IMR-90 (cell line): ENCODE measurements around the gene EHBP1L1. TPM values are rescaled to one million over a fixed set of nuclear protein-coding genes. Genes with fewer than 3 reads are reported as not detected.

Experiments
- ATAC-seq: fragments of 200-7000 bp; cut with Tn5 transposase; 2 replicates; pipeline ENCODE4 v1.9.1; 2020; ENCODE audit warnings: low read depth, mild to moderate bottlenecking, moderate library complexity
- BruUV-seq: library from RNA; stranded (reverse); fragments of 400-500 nt; replicated peaks from 2 replicates; lab custom pipeline; 2021; lab: Mats Ljungman, UMichigan
- CTCF ChIA-PET: fragments of 300-600 bp; formaldehyde crosslinking; extraction: SDS; loops from one replicate; lab custom pipeline; 2021; ENCODE audit warnings: antibody characterized with exemption; lab: Yijun Ruan, JAX
- POLR2A ChIA-PET: fragments of 300-600 bp; sonication (Branson Sonifier 250); formaldehyde crosslinking; loops from one replicate; lab custom pipeline; 2022; ENCODE audit warnings: antibody characterized with exemption; ENCODE audit not compliant: unreplicated experiment; lab: Charles Lee
- DNase-seq: peaks from one replicate; pipeline ENCODE4 v3.0.0; 2013
- H2AFZ ChIP-seq: replicated peaks from 2 replicates; pipeline ENCODE3; 2013; ENCODE audit warnings: low read length, mild to moderate bottlenecking; ENCODE audit not compliant: poor library complexity
- H2AK5ac ChIP-seq: 2 replicates; pipeline ENCODE4 v1.6.1; 2013; ENCODE audit warnings: low read depth, low read length, inconsistent platforms
- H2AK9ac ChIP-seq: replicated peaks from 2 replicates; pipeline ENCODE3; 2013; ENCODE audit warnings: mild to moderate bottlenecking, low read depth, low read length, moderate library complexity; ENCODE audit not compliant: poor library complexity
- H2BK120ac ChIP-seq: 2 replicates; pipeline ENCODE4 v1.6.1; 2013; ENCODE audit warnings: low read depth, low read length, inconsistent platforms
- H2BK15ac ChIP-seq: 3 replicates; pipeline ENCODE4 v1.6.1; 2013; ENCODE audit warnings: low read depth, low read length, inconsistent platforms
- H2BK20ac ChIP-seq: 2 replicates; pipeline ENCODE4 v1.6.1; 2013; ENCODE audit warnings: low read depth, mild to moderate bottlenecking, inconsistent platforms, low read length, moderate library complexity
- H2BK5ac ChIP-seq: 2 replicates; pipeline ENCODE4 v1.6.1; 2013; ENCODE audit warnings: mild to moderate bottlenecking, low read depth, low read length, inconsistent platforms; ENCODE audit not compliant: poor library complexity, severe bottlenecking
- H3K14ac ChIP-seq: replicated peaks from 2 replicates; pipeline ENCODE4 v1.6.1; 2013; ENCODE audit warnings: low read depth, low read length, inconsistent platforms
- H3K18ac ChIP-seq: 2 replicates; pipeline ENCODE4 v1.6.1; 2013; ENCODE audit warnings: low read depth, low read length, control low read depth
- H3K23ac ChIP-seq: 2 replicates; pipeline ENCODE4 v1.6.1; 2013; ENCODE audit warnings: low read depth, low read length, inconsistent platforms
- H3K27ac ChIP-seq: 2 replicates; pipeline ENCODE4 v1.5.1; 2013; ENCODE audit warnings: mild to moderate bottlenecking, control low read depth, low read length; ENCODE audit not compliant: insufficient read depth
- H3K27me3 ChIP-seq: 2 replicates; pipeline ENCODE4 v1.6.1; 2013; ENCODE audit warnings: low read length; ENCODE audit not compliant: control insufficient read depth, insufficient read depth
- H3K36me3 ChIP-seq: 2 replicates; pipeline ENCODE4 v1.6.1; 2013; ENCODE audit warnings: low read length, mixed read lengths; ENCODE audit not compliant: control insufficient read depth, insufficient read depth
- H3K4ac ChIP-seq: 2 replicates; pipeline ENCODE4 v1.6.1; 2013; ENCODE audit warnings: low read depth, low read length, inconsistent platforms
- H3K4me1 ChIP-seq: 2 replicates; pipeline ENCODE4 v1.6.1; 2013; ENCODE audit warnings: low read length, mixed read lengths; ENCODE audit not compliant: control insufficient read depth, insufficient read depth
- H3K4me2 ChIP-seq: 2 replicates; pipeline ENCODE4 v1.6.1; 2013; ENCODE audit warnings: low read depth, mild to moderate bottlenecking, control low read depth, low read length, moderate library complexity
- H3K4me3 ChIP-seq: 2 replicates; pipeline ENCODE4 v1.5.1; 2013; ENCODE audit warnings: low read depth, mild to moderate bottlenecking, control low read depth, low read length, moderate library complexity; ENCODE audit not compliant: insufficient read depth
- H3K56ac ChIP-seq: 2 replicates; pipeline ENCODE4 v1.6.1; 2013; ENCODE audit warnings: low read length, inconsistent platforms; ENCODE audit not compliant: insufficient read depth; ENCODE audit errors: extremely low read depth
- H3K79me1 ChIP-seq, 2 experiments: 2 replicates each; pipeline ENCODE4 v1.6.1; 2013; ENCODE audit warnings: low read length in 2 of 2, inconsistent platforms in 1 of 2, low read depth in 1 of 2
- H3K9ac ChIP-seq: 2 replicates; pipeline ENCODE4 v1.6.1; 2013; ENCODE audit warnings: low read depth, low read length, control low read depth
- H3K9me1 ChIP-seq: 2 replicates; pipeline ENCODE4 v1.6.1; 2013; ENCODE audit warnings: low read length, inconsistent platforms; ENCODE audit not compliant: insufficient read depth
- H3K9me3 ChIP-seq: 2 replicates; pipeline ENCODE4 v1.6.1; 2013; ENCODE audit warnings: low read length; ENCODE audit not compliant: control insufficient read depth, insufficient read depth
- H4K20me1 ChIP-seq: 2 replicates; pipeline ENCODE4 v1.6.1; 2013; ENCODE audit warnings: low read length, inconsistent platforms; ENCODE audit not compliant: insufficient read depth
- H4K5ac ChIP-seq: 2 replicates; pipeline ENCODE4 v1.6.1; 2013; ENCODE audit warnings: mild to moderate bottlenecking, low read depth, low read length, control low read depth
- H4K8ac ChIP-seq, 2 experiments: 2 replicates each; pipeline ENCODE4 v1.6.1; 2013; ENCODE audit warnings: low read depth in 2 of 2, low read length in 2 of 2, control low read depth in 1 of 2, inconsistent platforms in 1 of 2
- H4K91ac ChIP-seq: 2 replicates; pipeline ENCODE4 v1.6.1; 2013; ENCODE audit warnings: low read depth, low read length, inconsistent platforms; ENCODE audit not compliant: insufficient read depth
- CEBPB ChIP-seq: IDR thresholded peaks from 2 replicates; pipeline ENCODE4 v1.6.1; 2012; ENCODE audit warnings: low read depth, low read length, improper control_type of control experiment
- CTCF ChIP-seq: conservative IDR thresholded peaks from 2 replicates; pipeline ENCODE4 v1.5.1; 2012; ENCODE audit warnings: mild to moderate bottlenecking, low read depth, low read length, improper control_type of control experiment
- MXI1 ChIP-seq: IDR thresholded peaks from 2 replicates; pipeline ENCODE4 v1.6.1; 2012; ENCODE audit warnings: low read depth, mild to moderate bottlenecking, low read length, moderate library complexity, borderline replicate concordance
- POLR2A ChIP-seq: IDR thresholded peaks from 2 replicates; pipeline ENCODE4 v1.6.1; 2012; ENCODE audit warnings: mild to moderate bottlenecking, low read depth, low read length
- RAD21 ChIP-seq: IDR thresholded peaks from 2 replicates; pipeline ENCODE4 v1.6.1; 2012; ENCODE audit warnings: low read length, improper control_type of control experiment
- SMC3 ChIP-seq: fragments of 150-350 bp; IDR thresholded peaks from 2 replicates; pipeline ENCODE4 v1.6.1; 2016; ENCODE audit warnings: low read depth, mild to moderate bottlenecking, antibody characterized with exemption, low read length, moderate library complexity
- WGBS, 2 experiments: methylation state at CpG; one replicate each; pipeline versions ENCODE4 v1.1.5 to v1.1.7; 2013; ENCODE audit warnings: missing lambda C conversion rate in 2 of 2; ENCODE audit not compliant: insufficient read length in 1 of 2; ENCODE audit errors: extremely low coverage in 2 of 2; 5-methylcytosine and 5-hydroxymethylcytosine counted together
- dilution Hi-C: fragments of 300-500 bp; cut with HindIII; formaldehyde crosslinking; loops from one replicate; pipeline ENCODE4 v1.14.3; 2018; ENCODE audit warnings: low sequenced_read_pairs; ENCODE audit not compliant: unreplicated experiment
- in situ Hi-C: fragments of 300-500 bp; cut with MboI; formaldehyde crosslinking; loops from 3 replicates; pipeline ENCODE4 v1.14.3; 2019; ENCODE audit warnings: low sequenced_read_pairs, inconsistent platforms, mixed read lengths
- intact Hi-C: fragments of 100-400 bp; cut with micrococcal nuclease; formaldehyde crosslinking; loops from 2 replicates; pipeline ENCODE4 v1.10.0; 2022
- polyA plus RNA-seq, 3 experiments: library from polyadenylated mRNA; depleted of rRNA; stranded (reverse); fragments of >200 nt; gene quantifications; 2 replicates each; pipeline ENCODE4 v1.2.3, GENCODE V29; 2012; ENCODE audit warnings: low replicate concordance in 1 of 3
- total RNA-seq: library from RNA; depleted of rRNA; stranded (reverse); fragments of >200 nt; gene quantifications from 2 replicates; pipeline ENCODE4 v1.2.3, GENCODE V29; 2012

EHBP1L1 gene
- total and polyA plus RNA-seq, 2 of the 4 experiments (the other 2 are of a cell fraction) = 10.0 to 27.4 TPM

GRCh38 chr11:65537296-65537597 lies 38.6 kb upstream of the EHBP1L1 start:
- ATAC-seq (no peak), DNase-seq (no peak)
- Histone ChIP-seq H2BK120ac (no peak overlapping the region), H3K36me3 (peaks cover 58% of the 10 kb centered on the region), H2BK15ac (no peak overlapping the region), H3K23ac (no peak overlapping the region), H3K56ac (no peak overlapping the region), H2AK5ac (no peak overlapping the region), H4K91ac (no peak overlapping the region), H3K27me3 (no peaks in the 10 kb centered on the region), H3K9me3 (no peaks in the 10 kb centered on the region), H3K18ac (no peak overlapping the region), H2AK9ac (peak overlapping the region; percentile 72), H3K4me1 (peaks cover 5% of the 10 kb centered on the region; the same call in 1 of the 2 replicates), H3K27ac (no peak overlapping the region), H3K4ac (no peak overlapping the region), H4K20me1 (peaks cover 20% of the 10 kb centered on the region), H3K14ac (no peak overlapping the region), H2BK20ac (no peak overlapping the region), H4K5ac (no peak overlapping the region), H3K79me1 (peaks cover 0 to 25% of the 10 kb centered on the region in 2 experiments), H4K8ac (no peak overlapping the region), H3K9ac (no peak overlapping the region), H2BK5ac (no peak overlapping the region), H2AFZ (peak overlapping the region; percentile 37), H3K4me2 (no peak overlapping the region), H3K9me1 (peaks cover 8% of the 10 kb centered on the region; the same call in 1 of the 2 replicates), H3K4me3 (no peak overlapping the region)
- in situ Hi-C loops (no loop called here), intact Hi-C loops (no loop called here), dilution Hi-C loops (no loop called here)
- POLR2A ChIA-PET = no interaction called here
- CTCF ChIA-PET = no interaction called here
- TF ChIP-seq MXI1 (no peak), CEBPB (no peak), POLR2A (no peak), RAD21 (no peak), CTCF (no peak), SMC3 (no peak)
- 100% methylated on average over 1 of the region's 2 CpGs; no CpG with 5 or more reads in 1 of the 2 experiments for WGBS, 2 experiments
- BruUV-seq = no TSS peak
